Astrocyte (in vitro differentiated cells and primary cell): ENCODE measurements around the gene STRA6. TPM values are rescaled to one million over a fixed set of nuclear protein-coding genes. Genes with fewer than 3 reads are reported as not detected.
A peak's percentile ranks its signal among the peaks of the same experiment; 100 is the strongest.

Experiments used
- DNase-seq: peaks from one replicate; pipeline ENCODE4 v3.0.0-alpha.2; 2010; ENCODE audit warnings: low read depth
- FAIRE-seq: peaks from 2 replicates; lab custom pipeline; 2011; peaks lifted over from hg19 to GRCh38; lab: Jason Lieb, UNC
- H2AFZ ChIP-seq: 2 replicates; pipeline ENCODE4 v1.6.0; 2012; ENCODE audit warnings: low read depth, low read length, inconsistent platforms
- H3K27ac ChIP-seq: 2 replicates; pipeline ENCODE4 v1.5.1; 2011; ENCODE audit warnings: low read depth, low read length, inconsistent platforms
- H3K27me3 ChIP-seq: 2 replicates; pipeline ENCODE4 v1.6.0; 2011; ENCODE audit warnings: low read length, inconsistent platforms; ENCODE audit not compliant: insufficient read depth
- H3K36me3 ChIP-seq: 2 replicates; pipeline ENCODE4 v1.5.1; 2011; ENCODE audit warnings: low read length, inconsistent platforms; ENCODE audit not compliant: insufficient read depth
- H3K4me1 ChIP-seq: 2 replicates; pipeline ENCODE4 v1.5.1; 2011; ENCODE audit warnings: low read length, inconsistent platforms; ENCODE audit not compliant: insufficient read depth
- H3K4me2 ChIP-seq: 2 replicates; pipeline ENCODE4 v1.6.0; 2012; ENCODE audit warnings: low read length, inconsistent platforms
- H3K4me3 ChIP-seq: 2 replicates; pipeline ENCODE4 v1.5.1; 2011; ENCODE audit warnings: low read depth, mild to moderate bottlenecking, low read length, inconsistent platforms; ENCODE audit not compliant: insufficient read depth
- H3K79me2 ChIP-seq: 2 replicates; pipeline ENCODE4 v1.6.0; 2012; ENCODE audit warnings: mild to moderate bottlenecking, low read length, inconsistent platforms; ENCODE audit not compliant: insufficient read depth
- H3K9ac ChIP-seq: 2 replicates; pipeline ENCODE4 v1.6.0; 2012; ENCODE audit warnings: mild to moderate bottlenecking, low read length, inconsistent platforms
- H3K9me3 ChIP-seq: 2 replicates; pipeline ENCODE4 v1.5.1; 2012; ENCODE audit warnings: low read depth, mild to moderate bottlenecking, low read length, inconsistent platforms; ENCODE audit not compliant: insufficient read depth
- H4K20me1 ChIP-seq: 2 replicates; pipeline ENCODE4 v1.6.0; 2012; ENCODE audit warnings: low read length, inconsistent platforms; ENCODE audit not compliant: insufficient read depth
- H3K27ac Mint-ChIP-seq: one replicate; pipeline ENCODE4 v1.8.0; 2021; ENCODE audit warnings: mild to moderate bottlenecking, mixed read lengths; ENCODE audit not compliant: unreplicated experiment
- H3K27me3 Mint-ChIP-seq: one replicate; pipeline ENCODE4 v1.8.0; 2021; ENCODE audit warnings: low read depth, mixed read lengths; ENCODE audit not compliant: unreplicated experiment
- H3K36me3 Mint-ChIP-seq: one replicate; pipeline ENCODE4 v1.8.0; 2021; ENCODE audit warnings: low read depth, mixed read lengths; ENCODE audit not compliant: unreplicated experiment
- H3K4me1 Mint-ChIP-seq: one replicate; pipeline ENCODE4 v1.8.0; 2021; ENCODE audit warnings: low read depth, mixed read lengths; ENCODE audit not compliant: unreplicated experiment
- H3K4me3 Mint-ChIP-seq: one replicate; pipeline ENCODE4 v1.8.0; 2021; ENCODE audit warnings: mild to moderate bottlenecking, moderate library complexity, mixed read lengths; ENCODE audit not compliant: unreplicated experiment
- H3K9me3 Mint-ChIP-seq: one replicate; pipeline ENCODE4 v1.8.0; 2021; ENCODE audit warnings: mild to moderate bottlenecking, mixed read lengths; ENCODE audit not compliant: unreplicated experiment
- EZH2 ChIP-seq: IDR thresholded peaks from 2 replicates; pipeline ENCODE4 v1.6.1; 2012; ENCODE audit warnings: mild to moderate bottlenecking, low read length, inconsistent platforms; ENCODE audit not compliant: insufficient read depth
- total RNA-seq: library from RNA; stranded (reverse); gene quantifications from 2 replicates; pipeline ENCODE4 v1.2.1, GENCODE V29; 2021
- TF ChIP-seq, protein P1 (sequence below): IDR thresholded peaks from 2 replicates; pipeline ENCODE4 v1.5.1; 2011; ENCODE audit warnings: low read depth, mild to moderate bottlenecking, inconsistent platforms, low read length, moderate library complexity; ENCODE audit not compliant: insufficient read depth

The STRA6 gene
- total RNA-seq, 1 donor from 2014 or later: 7.2 TPM

GRCh38 chr15:74206801-74207281 is 4.3 kb upstream of the STRA6 start:
- no peak for FAIRE-seq
- no peak overlapping the region for H3K4me3 Mint-ChIP-seq
- Histone ChIP-seq H3K4me1 (peaks cover 71% of the 10 kb centered on the region), H3K36me3 (no peaks in the 10 kb centered on the region), H4K20me1 (no peaks in the 10 kb centered on the region), H2AFZ (no peak overlapping the region), H3K27ac (no peak overlapping the region), H3K27me3 (no peaks in the 10 kb centered on the region), H3K79me2 (no peaks in the 10 kb centered on the region), H3K9ac (no peak overlapping the region), H3K4me2 (peak overlapping the region; percentile 6), H3K4me3 (no peak overlapping the region), H3K9me3 (no peaks in the 10 kb centered on the region)
- no peak for TF ChIP-seq EZH2
- TF ChIP-seq, protein P1, sequence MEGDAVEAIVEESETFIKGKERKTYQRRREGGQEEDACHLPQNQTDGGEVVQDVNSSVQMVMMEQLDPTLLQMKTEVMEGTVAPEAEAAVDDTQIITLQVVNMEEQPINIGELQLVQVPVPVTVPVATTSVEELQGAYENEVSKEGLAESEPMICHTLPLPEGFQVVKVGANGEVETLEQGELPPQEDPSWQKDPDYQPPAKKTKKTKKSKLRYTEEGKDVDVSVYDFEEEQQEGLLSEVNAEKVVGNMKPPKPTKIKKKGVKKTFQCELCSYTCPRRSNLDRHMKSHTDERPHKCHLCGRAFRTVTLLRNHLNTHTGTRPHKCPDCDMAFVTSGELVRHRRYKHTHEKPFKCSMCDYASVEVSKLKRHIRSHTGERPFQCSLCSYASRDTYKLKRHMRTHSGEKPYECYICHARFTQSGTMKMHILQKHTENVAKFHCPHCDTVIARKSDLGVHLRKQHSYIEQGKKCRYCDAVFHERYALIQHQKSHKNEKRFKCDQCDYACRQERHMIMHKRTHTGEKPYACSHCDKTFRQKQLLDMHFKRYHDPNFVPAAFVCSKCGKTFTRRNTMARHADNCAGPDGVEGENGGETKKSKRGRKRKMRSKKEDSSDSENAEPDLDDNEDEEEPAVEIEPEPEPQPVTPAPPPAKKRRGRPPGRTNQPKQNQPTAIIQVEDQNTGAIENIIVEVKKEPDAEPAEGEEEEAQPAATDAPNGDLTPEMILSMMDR: no peak
- peaks cover 3% of the 10 kb centered on the region for H3K36me3 Mint-ChIP-seq
- H3K4me1 Mint-ChIP-seq: peaks cover 38% of the 10 kb centered on the region
- peak overlapping the region; percentile 59 for H3K27ac Mint-ChIP-seq
- peaks cover 2% of the 10 kb centered on the region for H3K9me3 Mint-ChIP-seq
- H3K27me3 Mint-ChIP-seq: peaks cover 28% of the 10 kb centered on the region
- DNase-seq: peak; percentile 79

DNA sequence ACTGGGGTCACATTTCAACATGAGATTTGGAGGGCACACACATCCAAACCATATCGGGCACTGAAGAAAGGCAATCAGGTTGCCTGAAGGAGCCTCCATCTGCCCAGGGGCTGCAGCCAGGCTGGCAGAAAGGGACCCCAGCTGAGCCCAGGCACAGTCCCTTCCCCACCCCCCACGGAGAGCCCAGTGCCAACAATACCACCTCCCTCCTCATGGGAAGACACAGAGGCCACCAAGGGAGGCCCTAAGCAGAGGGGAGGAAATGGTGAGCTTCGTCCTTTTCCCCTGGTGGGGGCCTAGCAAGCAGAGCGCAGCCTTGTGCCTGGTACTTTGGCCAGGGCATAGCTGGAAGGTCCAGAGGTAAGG is 3.0 kb upstream of the STRA6 start:
- H3K9ac ChIP-seq: no peak overlapping the region
- H3K36me3 ChIP-seq: no peaks in the 10 kb centered on the region
- no peaks in the 10 kb centered on the region for H3K79me2 ChIP-seq
- H3K9me3 Mint-ChIP-seq: peaks cover 2% of the 10 kb centered on the region
- no peak overlapping the region for H2AFZ ChIP-seq
- no peaks in the 10 kb centered on the region for H3K9me3 ChIP-seq
- H3K27me3 ChIP-seq: no peaks in the 10 kb centered on the region
- peaks cover 31% of the 10 kb centered on the region for H3K27me3 Mint-ChIP-seq
- H3K4me1 ChIP-seq: peaks cover 80% of the 10 kb centered on the region
- no peak overlapping the region for H3K27ac ChIP-seq
- no peak overlapping the region for H3K4me2 ChIP-seq
- peaks cover 3% of the 10 kb centered on the region for H3K36me3 Mint-ChIP-seq
- DNase-seq (no peak), FAIRE-seq (no peak)
- no peak overlapping the region for H3K27ac Mint-ChIP-seq
- no peak overlapping the region for H3K4me3 Mint-ChIP-seq
- peaks cover 48% of the 10 kb centered on the region for H3K4me1 Mint-ChIP-seq
- TF ChIP-seq, protein P1: no peak
- no peak for TF ChIP-seq EZH2
- no peak overlapping the region for H3K4me3 ChIP-seq
- no peaks in the 10 kb centered on the region for H4K20me1 ChIP-seq

DNA sequence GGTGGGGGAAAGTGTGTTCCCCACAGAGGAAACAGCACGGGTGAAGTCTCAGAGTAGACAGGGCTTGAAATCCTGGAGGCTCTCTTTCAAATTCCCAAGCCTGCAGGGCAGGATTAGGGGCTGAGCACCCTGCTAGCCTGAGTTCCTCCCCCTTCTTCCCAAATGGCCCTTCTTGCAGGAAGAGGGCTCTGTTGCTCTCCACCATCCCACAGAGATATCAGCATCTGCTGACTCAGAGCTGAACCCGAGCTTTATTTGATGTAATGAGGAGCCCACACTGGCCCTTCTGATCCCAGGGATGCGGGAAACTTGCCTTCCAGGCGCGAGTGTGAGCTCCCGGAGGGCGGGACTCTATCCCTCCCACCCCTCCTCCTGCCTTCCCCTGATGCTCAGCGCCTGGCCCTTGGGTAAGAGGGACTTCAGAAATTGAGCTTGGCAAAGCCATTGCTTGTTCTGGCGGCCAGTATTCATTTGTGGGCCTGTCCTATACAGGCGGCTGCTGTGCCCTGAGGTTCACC is 1.4 kb upstream of the STRA6 start:
- no peaks in the 10 kb centered on the region for H3K9me3 ChIP-seq
- H3K36me3 Mint-ChIP-seq: peaks cover 5% of the 10 kb centered on the region
- H3K4me1 Mint-ChIP-seq: peaks cover 41% of the 10 kb centered on the region
- H3K4me1 ChIP-seq: peaks cover 69% of the 10 kb centered on the region
- H3K9ac ChIP-seq: peak overlapping the region; percentile 59
- no peaks in the 10 kb centered on the region for H4K20me1 ChIP-seq
- H3K27me3 Mint-ChIP-seq: peaks cover 31% of the 10 kb centered on the region
- peak overlapping the region; percentile 34 for H3K4me3 Mint-ChIP-seq
- no peak overlapping the region for H3K4me3 ChIP-seq
- FAIRE-seq (no peak), DNase-seq (peak; percentile 83)
- no peaks in the 10 kb centered on the region for H3K36me3 ChIP-seq
- H3K9me3 Mint-ChIP-seq: peaks cover 2% of the 10 kb centered on the region
- TF ChIP-seq, protein P1: no peak
- TF ChIP-seq EZH2: no peak
- H3K79me2 ChIP-seq: no peaks in the 10 kb centered on the region
- no peaks in the 10 kb centered on the region for H3K27me3 ChIP-seq
- no peak overlapping the region for H2AFZ ChIP-seq
- H3K4me2 ChIP-seq: peak overlapping the region; percentile 34
- no peak overlapping the region for H3K27ac Mint-ChIP-seq
- peak overlapping the region; percentile 15 for H3K27ac ChIP-seq
